GM21367 (cell line): ENCODE results near the gene GATAD2A.

Experiments
- ATAC-seq: cut with Tn5 transposase; IDR thresholded peaks from one replicate; pipeline ENCODE4 v1.9.1; 2021; ENCODE audit not compliant: unreplicated experiment

GATAD2A gene

GRCh38 chr19:19530423-19530804 is 124.9 kb downstream of the GATAD2A start:
- no peak for ATAC-seq

GRCh38 chr19:19530889-19531288 is 125.4 kb downstream of the GATAD2A start:
- ATAC-seq: no peak

GRCh38 chr19:19531951-19532805 is 126.7 kb downstream of the GATAD2A start:
- ATAC-seq: no peak

GRCh38 chr19:19532806-19533701 is 127.6 kb downstream of the GATAD2A start:
- ATAC-seq: no peak

- no peak for ATAC-seq
These were observed 128.4 kb downstream of the GATAD2A start for GRCh38 chr19:19533841-19534240.

- no peak for ATAC-seq
These were observed 129.2 kb downstream of the GATAD2A start for GRCh38 chr19:19534556-19535265.

GRCh38 chr19:19535311-19536191 is 130.1 kb downstream of the GATAD2A start:
- no peak for ATAC-seq

GRCh38 chr19:19537075-19538048 is 131.9 kb downstream of the GATAD2A start:
- no peak for ATAC-seq

- no peak for ATAC-seq
These were observed 132.7 kb downstream of the GATAD2A start, which contains the start of gene CILP2 for GRCh38 chr19:19538061-19538784. Gene CILP2, plus strand, starts transcription at chr19:19538265. Its CDS starts 85 bp downstream, at chr19:19538350.

GRCh38 chr19:19538785-19539166 is 133.3 kb downstream of the GATAD2A start:
- no peak for ATAC-seq

GRCh38 chr19:19539698-19540063 is 134.2 kb downstream of the GATAD2A start:
- no peak for ATAC-seq

- no peak for ATAC-seq
These were observed 134.7 kb downstream of the GATAD2A start for GRCh38 chr19:19540064-19540714.

- ATAC-seq: no peak
These were observed 135.4 kb downstream of the GATAD2A start for GRCh38 chr19:19540715-19541515.

GRCh38 chr19:19541616-19542015 is 136.1 kb downstream of the GATAD2A start:
- ATAC-seq: no peak

GRCh38 chr19:19542507-19542906 is 137.0 kb downstream of the GATAD2A start:
- ATAC-seq: no peak

GRCh38 chr19:19543101-19543500 is 137.6 kb downstream of the GATAD2A start:
- no peak for ATAC-seq

- ATAC-seq: no peak
These were observed 138.2 kb downstream of the GATAD2A start for GRCh38 chr19:19543640-19544039.
